ENCODE data around the gene AFF3. TPM values are rescaled to one million over a fixed set of nuclear protein-coding genes. Genes with fewer than 3 reads are reported as not detected.

AFF3 gene
- total and polyA plus RNA-seq, 2 of the 8 experiments (the other 6 are each of a cell fraction or from before 2014, with no cell fraction given): 0.27 to 3.0 TPM

DNA sequence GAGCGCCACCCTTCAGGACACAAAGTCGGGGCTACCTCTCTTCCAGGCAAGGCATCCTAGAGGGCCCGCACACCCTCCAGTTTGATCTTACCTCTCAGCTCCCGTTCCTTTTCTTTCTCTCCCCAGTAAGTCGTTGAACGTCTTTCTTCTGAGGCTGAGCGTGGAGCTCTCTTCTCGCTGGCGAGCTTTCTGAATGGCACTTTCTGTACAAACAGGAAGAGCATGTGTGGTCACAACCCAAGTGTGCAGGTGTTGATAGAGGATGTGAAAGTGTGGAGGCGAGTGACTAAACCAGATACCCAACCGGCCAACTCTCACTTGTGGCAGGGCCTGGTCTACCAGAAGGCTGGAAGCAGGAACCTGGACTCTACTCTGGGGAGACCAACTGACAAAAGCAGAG, at the start of gene AFF3 (continued):
- TF ChIP-seq HDAC2 (IDR thresholded peaks at IDR 0.05; ENCODE audit: borderline replicate concordance in 1 of 2, low read depth in 2 of 2, low read length in 2 of 2) (no peak), CBX8 (IDR thresholded peaks at IDR 0.05; ENCODE audit: borderline replicate concordance, low read depth, low read length) (no peak), ATF3 (IDR thresholded peaks at IDR 0.05; ENCODE audit: insufficient read depth, low read depth, low read length) (no peak), KDM4A (IDR thresholded peaks at IDR 0.05; ENCODE audit: low read depth, low read length, severe bottlenecking) (no peak), TAF1 (IDR thresholded peaks at IDR 0.05; ENCODE audit: low read depth, low read length) (no peak), BRCA1 (IDR thresholded peaks at IDR 0.05; ENCODE audit: low read depth, low read length) (no peak)
- TF ChIP-seq, protein P1, sequence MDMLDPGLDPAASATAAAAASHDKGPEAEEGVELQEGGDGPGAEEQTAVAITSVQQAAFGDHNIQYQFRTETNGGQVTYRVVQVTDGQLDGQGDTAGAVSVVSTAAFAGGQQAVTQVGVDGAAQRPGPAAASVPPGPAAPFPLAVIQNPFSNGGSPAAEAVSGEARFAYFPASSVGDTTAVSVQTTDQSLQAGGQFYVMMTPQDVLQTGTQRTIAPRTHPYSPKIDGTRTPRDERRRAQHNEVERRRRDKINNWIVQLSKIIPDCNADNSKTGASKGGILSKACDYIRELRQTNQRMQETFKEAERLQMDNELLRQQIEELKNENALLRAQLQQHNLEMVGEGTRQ (IDR thresholded peaks at IDR 0.05; ENCODE audit: low read length): no peak
